Loucy (cell line): Measurements from ENCODE around the gene OR10T2.

Experiments used
- EZH2phosphoT487 ChIP-seq: fragments of 200-600 bp; IDR thresholded peaks from 2 replicates; pipeline ENCODE4 v1.6.1; 2018; ENCODE audit warnings: antibody characterized with exemption, mild to moderate bottlenecking, moderate library complexity, borderline replicate concordance
- TF ChIP-seq, protein P1 (sequence below): fragments of 200-600 bp; sonication (generic); conservative IDR thresholded peaks from 2 replicates; pipeline ENCODE4 v1.5.1; 2014; ENCODE audit warnings: mild to moderate bottlenecking, antibody characterized with exemption, low read length

DNA sequence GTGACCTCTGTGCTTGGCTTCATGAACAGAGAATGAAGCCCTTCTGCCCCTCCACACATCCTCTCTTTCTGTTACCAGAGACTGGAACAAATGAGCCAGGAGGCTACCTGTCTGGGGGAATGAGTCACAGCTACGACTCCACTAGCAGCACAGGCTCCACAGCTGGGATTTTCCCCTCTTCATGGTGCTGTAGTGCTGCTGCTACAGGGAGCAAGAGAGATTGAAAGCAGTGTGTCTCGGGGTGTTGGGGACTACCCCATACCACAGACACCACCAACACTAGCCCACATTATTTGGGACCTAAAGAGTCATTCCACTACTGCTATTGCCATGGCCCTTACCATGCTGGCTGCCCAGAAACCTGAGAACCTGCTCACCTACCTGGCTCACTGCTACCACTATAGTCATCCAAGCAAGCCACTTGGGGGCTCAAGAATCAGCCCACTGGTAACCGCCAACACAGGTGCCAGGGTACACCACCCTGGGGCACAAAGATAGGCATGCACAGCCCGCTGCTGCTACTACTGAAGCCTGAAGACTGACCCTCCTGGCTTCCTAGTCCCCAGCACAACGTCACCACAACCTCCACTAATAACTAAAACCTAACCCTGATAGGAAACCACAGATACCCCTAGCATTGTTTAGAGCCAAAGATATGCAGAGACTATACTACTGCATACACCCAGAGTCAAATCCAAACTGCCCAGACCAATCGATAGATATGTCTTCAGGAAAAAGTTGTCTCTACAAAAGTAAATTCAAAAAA lies 27.9 kb downstream of the OR10T2 start:
- TF ChIP-seq, protein P1, sequence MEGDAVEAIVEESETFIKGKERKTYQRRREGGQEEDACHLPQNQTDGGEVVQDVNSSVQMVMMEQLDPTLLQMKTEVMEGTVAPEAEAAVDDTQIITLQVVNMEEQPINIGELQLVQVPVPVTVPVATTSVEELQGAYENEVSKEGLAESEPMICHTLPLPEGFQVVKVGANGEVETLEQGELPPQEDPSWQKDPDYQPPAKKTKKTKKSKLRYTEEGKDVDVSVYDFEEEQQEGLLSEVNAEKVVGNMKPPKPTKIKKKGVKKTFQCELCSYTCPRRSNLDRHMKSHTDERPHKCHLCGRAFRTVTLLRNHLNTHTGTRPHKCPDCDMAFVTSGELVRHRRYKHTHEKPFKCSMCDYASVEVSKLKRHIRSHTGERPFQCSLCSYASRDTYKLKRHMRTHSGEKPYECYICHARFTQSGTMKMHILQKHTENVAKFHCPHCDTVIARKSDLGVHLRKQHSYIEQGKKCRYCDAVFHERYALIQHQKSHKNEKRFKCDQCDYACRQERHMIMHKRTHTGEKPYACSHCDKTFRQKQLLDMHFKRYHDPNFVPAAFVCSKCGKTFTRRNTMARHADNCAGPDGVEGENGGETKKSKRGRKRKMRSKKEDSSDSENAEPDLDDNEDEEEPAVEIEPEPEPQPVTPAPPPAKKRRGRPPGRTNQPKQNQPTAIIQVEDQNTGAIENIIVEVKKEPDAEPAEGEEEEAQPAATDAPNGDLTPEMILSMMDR, result no peak
- no peak for TF ChIP-seq EZH2phosphoT487
